HG02759 (cell line): ENCODE results near the gene HOXC4.
"Not testable (repeated sequence)": the region's sequence is repeated elsewhere in the genome, so short reads cannot be mapped to it uniquely, and the experiment has no call there.

Experiments used
- ATAC-seq: cut with Tn5 transposase; IDR thresholded peaks from one replicate; pipeline ENCODE4 v1.9.1; 2021; ENCODE audit warnings: mild to moderate bottlenecking, moderate library complexity; ENCODE audit not compliant: unreplicated experiment

Gene HOXC4

DNA sequence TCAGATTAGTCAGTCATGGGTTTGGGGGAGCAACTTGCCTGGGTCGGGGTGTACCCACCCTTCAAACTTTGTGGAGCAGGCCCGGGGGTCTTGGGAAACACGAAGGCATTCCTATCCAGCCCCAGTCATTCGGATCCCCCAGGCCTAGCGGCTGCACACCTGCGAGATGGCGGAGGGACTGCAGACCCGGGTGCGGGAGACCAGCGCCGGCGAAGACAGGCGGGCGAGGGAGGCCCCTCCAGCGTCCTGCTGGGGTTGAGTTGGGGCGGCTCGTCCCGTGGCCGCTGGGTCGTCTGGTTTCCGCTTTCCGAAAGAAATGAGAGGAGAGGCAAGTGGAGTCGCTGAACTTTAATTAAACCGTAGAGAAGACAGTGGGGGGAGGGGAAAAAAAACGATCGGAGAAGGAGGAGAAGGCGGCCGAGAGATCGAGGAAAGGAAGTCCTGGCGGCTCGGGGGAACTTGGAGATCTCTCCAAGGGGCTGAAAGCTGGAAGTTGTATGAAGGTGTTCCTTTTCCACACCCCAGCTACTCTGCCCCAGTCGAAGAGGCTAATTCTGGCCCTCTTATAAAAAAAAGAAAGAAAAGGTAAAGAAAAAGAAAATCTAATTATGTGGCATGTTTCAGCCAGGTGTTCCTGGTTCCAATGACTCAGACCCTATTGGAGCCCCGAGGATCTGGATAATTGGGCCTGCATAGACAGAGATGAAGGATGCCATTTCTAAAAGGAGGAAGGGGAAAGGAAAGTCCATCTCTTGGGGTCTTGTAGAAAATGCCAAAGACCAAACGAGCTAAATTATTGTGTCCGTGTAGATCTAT lies 28.2 kb downstream of the HOXC4 start:
- not testable (repeated sequence) for ATAC-seq

DNA sequence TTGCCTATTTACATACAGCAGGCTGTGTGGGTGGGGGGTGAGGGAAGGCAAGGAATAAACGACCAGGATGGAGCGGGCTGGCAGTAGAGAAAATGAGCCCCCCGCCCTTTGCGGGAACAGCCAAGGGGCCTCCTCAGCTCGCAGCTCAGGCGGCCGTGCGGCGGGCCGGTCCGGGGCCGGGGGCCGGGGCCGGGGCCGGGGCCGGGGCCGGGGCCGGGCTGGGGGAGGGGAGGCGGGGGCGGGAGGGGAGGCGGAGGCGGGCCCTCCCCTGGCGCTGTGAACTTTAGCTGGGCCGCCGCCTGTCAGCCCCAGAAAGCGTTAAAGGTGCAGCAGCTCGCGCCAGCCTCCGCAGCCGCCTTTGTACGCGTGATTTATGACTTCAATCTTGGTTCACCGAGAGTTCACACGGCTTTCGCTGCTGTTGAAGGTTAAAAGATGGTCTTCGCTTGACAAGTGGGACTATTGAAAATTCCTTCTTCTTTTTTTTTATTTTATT lies 28.8 kb downstream of the HOXC4 start:
- ATAC-seq = no peak

DNA sequence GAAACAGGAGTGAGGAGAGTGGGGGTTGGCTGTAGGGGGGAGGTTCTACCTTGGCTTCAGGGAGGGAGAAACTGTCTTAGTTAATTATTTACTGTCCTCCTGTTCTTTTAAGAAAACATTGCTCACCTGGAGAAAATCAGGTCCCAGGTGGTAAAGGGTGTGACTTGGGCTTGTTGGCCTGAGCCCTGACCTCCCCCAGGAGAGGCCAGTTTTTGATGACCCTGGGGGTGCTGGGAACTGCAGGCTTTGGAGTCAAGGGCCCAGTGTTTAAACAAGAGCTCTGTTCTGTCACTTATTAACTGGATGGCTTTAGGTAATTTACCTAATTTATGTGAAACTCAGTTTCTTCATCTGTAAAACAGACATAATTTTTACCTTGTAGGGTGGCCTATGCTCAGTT lies 34.4 kb downstream of the HOXC4 start:
- not testable (repeated sequence) for ATAC-seq

DNA sequence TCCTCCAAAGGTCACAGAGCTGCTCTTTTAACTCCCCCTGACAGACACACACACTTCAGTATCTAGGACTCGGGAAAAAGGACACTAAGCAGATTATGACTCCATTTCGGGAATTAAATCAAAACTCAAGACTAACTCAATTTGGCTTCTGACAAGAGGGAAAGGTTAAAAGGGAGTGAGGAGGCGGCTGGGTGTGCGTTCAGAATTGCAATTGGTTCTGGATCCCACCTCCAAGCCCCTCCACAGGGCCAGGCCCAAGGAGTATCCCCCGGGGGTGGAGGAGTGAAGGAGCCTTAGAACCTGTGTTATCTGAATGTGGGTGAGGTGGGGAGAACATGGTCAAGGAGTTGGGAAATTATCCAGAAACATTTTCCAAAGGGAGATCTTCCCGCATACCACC lies 35.8 kb downstream of the HOXC4 start:
- ATAC-seq = not testable (repeated sequence)

DNA sequence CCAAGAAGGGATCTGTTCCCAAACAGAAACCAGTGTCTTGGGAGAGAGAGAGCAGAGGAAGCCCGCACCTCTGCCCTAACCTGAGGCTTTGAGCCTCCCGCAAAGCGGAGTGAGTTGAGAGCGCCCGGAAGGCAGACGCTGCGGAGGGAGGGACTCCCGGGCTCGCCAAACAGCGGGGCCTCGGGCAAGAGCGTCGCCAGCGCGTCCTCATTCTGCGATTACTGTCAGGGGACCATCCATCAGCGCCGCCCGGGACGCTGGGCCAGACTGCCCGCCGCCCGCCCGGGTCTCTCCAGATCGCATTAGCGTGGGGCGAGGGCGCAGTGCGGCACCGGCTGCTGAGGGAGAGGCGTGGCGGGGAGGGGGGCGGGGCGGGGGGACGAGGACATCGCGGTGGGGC lies 36.7 kb downstream of the HOXC4 start:
- ATAC-seq = not testable (repeated sequence)

DNA sequence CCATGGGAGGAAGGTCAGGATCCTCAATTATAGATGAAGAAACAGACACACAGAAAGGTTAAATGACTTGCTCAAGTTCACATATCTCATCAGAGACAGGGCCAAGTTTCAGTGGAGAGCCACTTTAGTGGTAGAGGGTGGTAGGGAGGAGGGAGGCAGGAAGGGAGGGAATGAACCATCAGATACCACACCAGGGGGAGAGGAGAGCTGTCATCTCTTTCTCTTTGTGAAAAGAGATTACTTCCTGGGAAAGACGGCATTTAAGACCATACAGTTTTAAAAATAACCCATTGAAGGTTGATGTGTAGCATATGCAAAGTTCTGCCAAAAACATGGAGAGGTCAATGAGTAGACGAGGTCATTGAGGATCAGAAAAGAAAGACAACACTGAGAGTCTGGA lies 39.3 kb downstream of the HOXC4 start:
- ATAC-seq = not testable (repeated sequence)

DNA sequence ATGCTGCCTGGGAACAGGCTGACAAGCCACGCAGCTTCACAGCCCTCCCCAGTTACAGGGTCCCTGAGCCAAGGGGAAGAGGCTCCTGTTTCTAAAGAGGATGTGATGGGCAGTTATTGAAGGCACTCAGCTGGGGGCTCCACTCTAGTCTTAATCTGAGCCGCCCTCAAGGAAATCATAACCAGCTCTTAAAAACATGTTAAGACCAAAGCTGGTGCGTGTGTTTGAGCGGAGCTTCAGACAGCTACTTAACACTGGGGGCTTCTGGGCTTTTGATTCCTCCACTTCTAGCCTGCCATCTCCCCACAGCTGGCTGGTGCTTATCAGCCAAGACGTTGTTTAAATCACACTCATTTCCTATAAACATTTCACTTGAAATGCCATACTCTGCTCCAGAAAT lies 42.3 kb downstream of the HOXC4 start:
- not testable (repeated sequence) for ATAC-seq

DNA sequence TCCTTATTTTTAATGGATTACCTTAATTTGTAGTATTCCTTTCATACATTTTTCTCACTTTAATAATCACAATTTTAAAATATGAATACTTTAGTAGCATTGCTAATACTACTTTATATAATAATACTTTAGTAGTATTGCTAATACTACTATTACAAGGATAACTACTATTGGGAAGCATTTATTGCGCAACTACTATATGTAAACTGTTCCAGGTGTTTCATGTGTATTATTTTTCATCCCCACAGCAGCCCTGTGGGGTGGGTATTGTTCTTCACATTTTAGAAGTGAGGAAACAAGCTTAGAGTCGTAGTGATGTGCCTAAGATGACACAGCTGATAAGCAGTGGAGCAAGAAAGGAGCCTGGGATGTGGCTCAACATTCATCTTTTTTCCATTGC lies 45.0 kb downstream of the HOXC4 start:
- ATAC-seq = not testable (repeated sequence)

DNA sequence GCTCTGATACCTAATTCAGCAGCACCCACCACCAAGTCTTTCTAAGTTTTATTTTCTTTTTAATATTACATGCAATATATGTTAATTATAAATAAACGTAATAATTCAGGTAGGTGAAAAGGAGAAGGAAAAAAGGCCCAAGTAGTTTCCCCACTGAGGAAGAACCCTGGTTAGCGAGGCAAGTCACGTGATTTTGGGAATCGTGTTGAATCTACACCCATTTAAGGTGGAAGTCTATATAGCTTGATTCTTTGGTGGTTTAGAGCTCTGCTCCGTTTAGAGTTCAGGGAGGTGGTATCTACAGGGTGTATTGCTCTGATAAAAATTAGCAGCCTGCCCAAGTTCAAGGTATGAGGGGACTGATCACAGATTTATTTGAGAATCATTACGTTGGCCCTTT lies 47.0 kb downstream of the HOXC4 start:
- not testable (repeated sequence) for ATAC-seq

DNA sequence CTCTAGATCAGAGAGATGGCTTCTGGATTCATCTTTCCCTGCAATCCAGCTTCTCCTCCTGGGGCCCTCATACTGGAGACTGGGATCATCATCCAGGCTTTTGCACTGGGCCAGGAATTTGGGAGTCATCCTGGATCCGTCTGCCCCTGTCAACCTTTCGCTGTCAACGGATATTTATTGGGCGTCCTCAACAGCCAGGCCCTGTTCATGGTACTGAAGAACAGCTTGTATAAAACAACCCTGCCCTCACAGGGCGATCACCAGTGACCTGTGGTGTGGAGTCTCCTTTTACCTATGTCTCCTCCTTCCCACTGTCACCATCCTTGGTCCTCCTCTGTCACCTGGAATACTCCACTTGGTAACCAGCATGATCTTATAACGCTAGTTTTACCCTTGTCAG lies 48.6 kb downstream of the HOXC4 start:
- ATAC-seq = not testable (repeated sequence)

DNA sequence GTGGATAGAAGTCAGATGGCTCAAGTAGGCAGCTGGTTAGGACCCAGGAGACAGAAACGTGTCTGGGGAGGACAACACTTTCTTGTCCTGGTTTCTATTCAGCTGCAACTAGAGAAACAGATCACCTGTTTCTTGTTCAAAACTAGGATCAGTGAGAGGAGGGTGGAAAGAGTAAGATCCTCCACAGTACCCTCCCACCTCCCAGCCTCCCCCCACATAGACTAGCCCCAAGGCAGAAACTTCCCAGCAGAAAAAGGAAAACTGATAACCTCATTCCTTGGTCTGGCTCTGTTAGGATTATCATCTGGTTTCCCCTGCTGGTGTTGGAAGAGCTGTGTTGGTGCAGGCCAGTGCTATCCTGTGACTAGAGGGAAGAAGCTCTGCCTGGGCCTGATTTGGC lies 50.2 kb downstream of the HOXC4 start:
- not testable (repeated sequence) for ATAC-seq
